SH-SY5Y (cell line): ENCODE data around the gene EPHA6.

Source experiments
- GATA2 ChIP-seq: IDR thresholded peaks from 2 replicates; pipeline ENCODE4 v1.6.1; 2011; ENCODE audit warnings: mild to moderate bottlenecking, low read depth, low read length
- GATA3 ChIP-seq: IDR thresholded peaks from 2 replicates; pipeline ENCODE4 v1.6.1; 2011; ENCODE audit warnings: low read depth, mild to moderate bottlenecking, low read length, moderate library complexity

DNA sequence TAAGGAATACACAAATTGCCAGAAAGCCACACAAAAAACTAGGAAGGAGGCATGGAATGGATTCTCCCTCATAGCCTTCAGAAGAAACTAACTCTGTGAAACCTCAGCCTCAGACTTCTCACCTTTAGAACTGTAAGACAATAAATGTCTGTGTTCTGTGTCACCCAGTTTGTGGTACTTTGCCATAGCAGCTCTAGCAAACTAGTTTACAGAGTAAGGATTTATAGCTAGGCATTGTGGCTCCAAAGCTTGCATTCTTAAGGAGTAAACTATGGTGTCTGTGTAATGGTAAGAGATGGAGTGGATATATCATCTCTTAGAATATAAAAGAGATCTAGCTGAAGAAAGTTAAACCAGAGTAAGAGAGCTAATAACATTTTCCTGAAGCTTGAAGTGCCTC, 18.9 kb downstream of the EPHA6 start:
- TF ChIP-seq GATA3, result no peak
- no peak for TF ChIP-seq GATA2
